GM12891 (cell line): Measurements from ENCODE around the gene ODAD3.

Experiments used
- PAX5 ChIP-seq: IDR thresholded peaks from 2 replicates; pipeline ENCODE4 v1.6.1; 2011; ENCODE audit warnings: low read length, moderate library complexity, mild to moderate bottlenecking; ENCODE audit not compliant: insufficient read depth, severe bottlenecking
- POLR2A ChIP-seq: IDR thresholded peaks from 2 replicates; pipeline ENCODE4 v1.6.1; 2011; ENCODE audit warnings: low read depth, low read length, control low read depth
- POLR2AphosphoS5 ChIP-seq: IDR thresholded peaks from 2 replicates; pipeline ENCODE4 v1.6.1; 2011; ENCODE audit warnings: low read depth, low read length, control low read depth
- POU2F2 ChIP-seq: IDR thresholded peaks from 2 replicates; pipeline ENCODE4 v1.6.1; 2011; ENCODE audit warnings: low read depth, mild to moderate bottlenecking, control low read depth, low read length, moderate library complexity
- TAF1 ChIP-seq: IDR thresholded peaks from 2 replicates; pipeline ENCODE4 v1.6.1; 2011; ENCODE audit warnings: low read depth, low read length, control low read depth

GRCh38 chr19:11464333-11465265, 29.7 kb upstream of the ODAD3 start:
- no peak for TF ChIP-seq POLR2A
- no peak for TF ChIP-seq POLR2AphosphoS5
- TF ChIP-seq TAF1 = no peak
- TF ChIP-seq POU2F2 = no peak
- no peak for TF ChIP-seq PAX5
